ENCODE measurements around the gene CMIP. TPM values are rescaled to one million over a fixed set of nuclear protein-coding genes. Genes with fewer than 3 reads are reported as not detected.
A peak's percentile ranks its signal among the peaks of the same experiment; 100 is the strongest.

The CMIP gene
- total RNA-seq, 1 donor from 2014 or later, result 46.6 TPM

DNA sequence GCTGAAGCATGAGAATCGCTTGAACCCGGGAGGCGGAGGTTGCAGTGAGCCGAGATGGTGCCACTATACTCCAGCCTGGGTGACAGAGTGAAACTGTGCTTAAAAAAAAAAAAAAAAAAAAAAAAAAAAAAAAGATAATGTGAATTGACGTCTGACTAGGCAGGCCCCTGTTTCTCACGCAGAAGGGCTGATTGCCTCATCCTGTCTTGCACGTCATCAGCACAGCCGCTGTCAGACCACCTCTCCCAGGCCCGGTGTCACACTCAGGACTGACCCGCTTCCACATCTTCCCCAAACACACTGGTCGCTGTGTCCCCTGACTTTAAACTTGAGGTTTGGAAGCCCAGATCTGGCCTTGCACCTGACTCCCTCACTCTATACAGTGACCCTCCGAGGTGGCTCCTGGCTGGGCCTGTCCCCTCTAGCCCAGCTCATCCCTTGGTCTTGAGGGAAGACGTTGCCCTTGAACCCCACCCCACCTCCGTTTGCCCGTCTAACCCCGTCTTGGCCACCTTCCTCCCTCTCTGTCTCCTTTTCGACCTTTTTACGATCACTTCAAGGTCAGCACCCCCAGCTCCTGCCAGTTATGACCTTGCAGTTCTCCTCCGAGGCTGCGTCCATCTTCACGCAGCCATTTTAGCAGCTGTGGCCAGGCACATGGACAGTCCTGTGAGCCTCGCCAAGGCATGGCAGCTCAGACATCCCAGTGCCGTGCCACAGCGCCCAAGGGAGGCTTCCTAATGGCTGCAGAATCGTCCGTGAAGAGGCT is 184.6 kb downstream of the CMIP start:
- Mint-ChIP-seq H3K36me3 (no peaks in the 10 kb centered on the region), H3K4me1 (ENCODE audit: unreplicated experiment) (peaks cover 52% of the 10 kb centered on the region), H3K27ac (peak overlapping the region; percentile 33), H3K4me3 (no peak overlapping the region), H3K27me3 (no peaks in the 10 kb centered on the region), H3K9me3 (no peaks in the 10 kb centered on the region)
- no peak for DNase-seq (ENCODE audit: extremely low spot score, unreplicated experiment)
- TF ChIP-seq CTCF (conservative IDR thresholded peaks at IDR 0.05), result no peak

DNA sequence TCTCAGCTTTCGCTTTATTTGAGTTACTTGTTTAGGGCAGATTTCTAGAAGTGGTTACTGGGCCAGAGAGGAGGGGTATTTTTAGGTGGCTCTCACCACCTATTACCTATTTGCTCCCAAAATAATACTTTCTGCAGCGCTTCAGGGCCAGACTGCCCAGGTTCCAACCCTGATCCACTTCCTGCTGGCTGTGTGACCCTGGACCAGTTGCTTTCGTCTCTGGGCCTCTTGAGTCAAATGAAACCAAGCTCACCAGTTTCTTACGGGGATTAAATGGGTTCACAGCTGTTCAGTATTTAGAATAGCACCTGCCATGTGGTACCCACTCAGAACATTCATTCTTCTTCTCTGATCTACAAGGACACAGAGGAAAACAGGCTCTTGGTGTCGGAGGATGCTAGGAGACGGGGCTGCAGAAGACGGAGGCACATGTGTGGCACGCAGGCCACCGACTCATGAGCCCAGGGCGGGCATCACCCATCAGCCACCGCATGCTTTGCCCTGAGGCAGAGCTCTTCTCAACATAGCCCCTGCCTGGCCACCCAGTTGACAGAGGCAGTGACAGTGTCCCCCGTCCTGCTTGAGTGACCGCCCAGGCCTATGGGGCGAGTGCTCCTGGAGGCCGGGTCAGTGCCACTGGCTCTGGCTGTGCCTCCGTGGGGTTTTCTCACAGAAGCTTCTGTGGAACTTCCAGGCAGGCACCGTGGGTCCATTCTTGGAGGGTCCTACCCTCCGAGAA is 185.5 kb downstream of the CMIP start:
- Mint-ChIP-seq H3K4me3 (no peak overlapping the region), H3K36me3 (no peaks in the 10 kb centered on the region), H3K9me3 (no peaks in the 10 kb centered on the region), H3K4me1 (ENCODE audit: unreplicated experiment) (peaks cover 54% of the 10 kb centered on the region), H3K27me3 (no peaks in the 10 kb centered on the region), H3K27ac (peak overlapping the region; percentile 48)
- no peak for TF ChIP-seq CTCF (conservative IDR thresholded peaks at IDR 0.05)
- no peak for DNase-seq (ENCODE audit: extremely low spot score, unreplicated experiment)

- Mint-ChIP-seq H3K9me3 (no peaks in the 10 kb centered on the region), H3K4me3 (no peak overlapping the region), H3K27me3 (no peaks in the 10 kb centered on the region), H3K27ac (peak overlapping the region; percentile 48), H3K4me1 (ENCODE audit: unreplicated experiment) (peaks cover 60% of the 10 kb centered on the region), H3K36me3 (no peaks in the 10 kb centered on the region)
- DNase-seq (ENCODE audit: extremely low spot score, unreplicated experiment), result no peak
- no peak for TF ChIP-seq CTCF (conservative IDR thresholded peaks at IDR 0.05)
Observed at GRCh38 chr16:81630635-81631031, 186.0 kb downstream of the CMIP start.

GRCh38 chr16:81632392-81633146 is 188.0 kb downstream of the CMIP start:
- H3K9me3 Mint-ChIP-seq, result no peaks in the 10 kb centered on the region
- H3K4me1 Mint-ChIP-seq (ENCODE audit: unreplicated experiment), result peaks cover 70% of the 10 kb centered on the region
- H3K36me3 Mint-ChIP-seq, result no peaks in the 10 kb centered on the region
- DNase-seq (ENCODE audit: extremely low spot score, unreplicated experiment), result no peak
- TF ChIP-seq CTCF (conservative IDR thresholded peaks at IDR 0.05), result no peak
- no peaks in the 10 kb centered on the region for H3K27me3 Mint-ChIP-seq
- peak overlapping the region; percentile 6 for H3K4me3 Mint-ChIP-seq
- H3K27ac Mint-ChIP-seq, result peak overlapping the region; percentile 89

DNA sequence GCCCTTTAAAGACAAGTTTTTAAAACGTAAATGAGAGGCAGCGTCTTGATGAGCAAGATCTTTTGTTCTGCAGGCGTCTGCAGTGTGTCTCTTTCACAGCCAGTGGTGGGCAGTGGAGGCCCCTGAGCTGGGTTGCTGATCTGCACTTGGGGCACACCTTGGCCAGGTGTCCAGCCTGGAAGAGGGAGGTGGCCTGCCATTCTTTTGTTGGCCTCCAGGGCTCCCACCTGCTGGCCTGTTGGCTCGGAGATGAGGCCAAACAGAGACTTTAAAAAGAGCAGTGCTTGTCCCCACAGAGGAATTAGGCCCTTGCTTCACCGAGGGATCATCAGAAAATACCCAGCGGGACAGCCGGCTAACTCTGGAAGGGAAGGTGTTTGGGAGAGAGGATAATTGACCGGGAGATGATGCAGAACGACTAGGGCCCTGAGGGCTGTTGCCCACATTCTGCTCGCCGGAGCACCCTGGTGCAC is 188.6 kb downstream of the CMIP start:
- Mint-ChIP-seq H3K4me3 (peak overlapping the region; percentile 4), H3K27ac (peak overlapping the region; percentile 89), H3K9me3 (no peaks in the 10 kb centered on the region), H3K36me3 (no peaks in the 10 kb centered on the region), H3K4me1 (ENCODE audit: unreplicated experiment) (peaks cover 73% of the 10 kb centered on the region), H3K27me3 (no peaks in the 10 kb centered on the region)
- TF ChIP-seq CTCF (conservative IDR thresholded peaks at IDR 0.05), result peak; percentile 57
- DNase-seq (ENCODE audit: extremely low spot score, unreplicated experiment), result no peak
